Adrenal gland (tissue), 12 donors: ENCODE results near the gene LAMC2. TPM values are rescaled to one million over a fixed set of nuclear protein-coding genes. Genes with fewer than 3 reads are reported as not detected.

Source experiments
- DNase-seq, 7 donors: peaks; one replicate each; pipeline ENCODE4 v3.0.0-alpha.2; 2019 to 2020
- H3K27ac ChIP-seq, 5 donors: fragments of 200-600 bp; sonication (generic) in 4 of 5; 1 replicate in 3 of 5; 2 replicates in 2 of 5; pipeline versions ENCODE4 v1.5.1 to v1.8.0; 2016 to 2020; ENCODE audit warnings: mild to moderate bottlenecking in 1 of 5
- H3K27me3 ChIP-seq: fragments of 200-600 bp; 2 replicates; pipeline ENCODE4 v1.8.0; 2021
- H3K36me3 ChIP-seq, 2 donors: fragments of 200-600 bp; replicated peaks in 1 of 2; 1 replicate in 1 of 2; 2 replicates in 1 of 2; pipeline versions ENCODE4 v1.5.1 to v1.8.0; 2018 to 2022
- H3K4me1 ChIP-seq, 2 donors: fragments of 200-600 bp; replicated peaks in 1 of 2; 1 replicate in 1 of 2; 2 replicates in 1 of 2; pipeline versions ENCODE4 v1.5.1 to v1.8.0; 2018 to 2021
- H3K4me3 ChIP-seq, 4 donors: fragments of 200-600 bp; sonication (generic) in 3 of 4; one replicate each; pipeline ENCODE4 v1.5.1; 2016 to 2018
- H3K9me3 ChIP-seq, 3 donors: fragments of 200-600 bp; sonication (generic) in 1 of 3; replicated peaks in 1 of 3; 1 replicate in 2 of 3; 2 replicates in 1 of 3; pipeline versions ENCODE4 v1.5.1 to v1.8.0; 2016 to 2021
- CTCF ChIP-seq, 6 experiments: fragments of 450-650 bp in 4 of 6; fragments of 200-600 bp in 2 of 6; sonication (generic) in 1 of 6; IDR thresholded peaks; 1 replicate in 5 of 6; 2 replicates in 1 of 6; pipeline versions ENCODE4 v1.5.1 to v1.8.0; 2016 to 2021; ENCODE audit warnings: antibody characterized with exemption in 6 of 6, mild to moderate bottlenecking in 2 of 6, moderate library complexity in 1 of 6
- POLR2A ChIP-seq, 2 donors: fragments of 450-650 bp; IDR thresholded peaks; one replicate each; pipeline ENCODE4 v1.6.1; 2017; ENCODE audit warnings: antibody characterized with exemption in 2 of 2, mild to moderate bottlenecking in 2 of 2, moderate library complexity in 1 of 2
- WGBS, 4 donors: extraction: QIAGEN DNeasy Blood & Tissue Kit in 2 of 4; methylation state at CpG; one replicate each; pipeline versions ENCODE4 v1.1.5 to v1.1.7; 2013 to 2017; 5-methylcytosine and 5-hydroxymethylcytosine counted together
- intact Hi-C, 2 donors: fragments of 100-400 bp; cut with DNase I; formaldehyde crosslinking; loops; one replicate each; pipeline versions ENCODE4 v1.14.1 to v1.15.0; 2022 to 2023
- polyA plus RNA-seq, 3 donors: library from polyadenylated mRNA; stranded (reverse); fragments of 200-250 nt in 2 of 3; fragments of 350-450 nt in 1 of 3; fragmentation: Illumina TruSeq in 1 of 3; extraction: RNeasy Lipid Tissue Mini Kit (QIAGEN cat#74804) in 1 of 3; gene quantifications; one replicate each; pipeline ENCODE4 v1.2.3, GENCODE V29; 2013 to 2014
- total RNA-seq, 9 donors: library from RNA; depleted of rRNA in 4 of 9; stranded (reverse); fragments of >200 nt in 4 of 9; fragments of 120-200 nt in 1 of 9; fragmentation: NEBNext Ultra II Directional in 1 of 9; extraction: Animal tissue kit (Norgen Biotek cat#: 25700) in 1 of 9; gene quantifications; one replicate each; pipeline versions ENCODE4 v1.1.0 to v1.2.4, GENCODE V29; 2013 to 2023
- donor health status: healthy with polysubstance abuse.
- donor health status: Bipolar disorder and iron deficiency.
- donor health status: DM: yes; HTN: yes; CAD: no.
- donor health status: DM: no; HTN: no; CAD: no.
- donor health status: DM: no; HTN: no; CAD: no.
- donor health status: DM: yes; HTN: yes; CAD: no.

The LAMC2 gene
- total and polyA plus RNA-seq, 12 donors, result 0.04 to 1.4 (median 0.16) TPM; not detected in 1

GRCh38 chr1:183251959-183252450, 65.9 kb downstream of the LAMC2 start:
- Histone ChIP-seq H3K36me3 (no peaks in the 10 kb centered on the region), H3K4me1 (no peaks in the 10 kb centered on the region), H3K27ac (no peak overlapping the region), H3K4me3 (no peak overlapping the region), H3K9me3 (peaks cover 0 to 5% (median 0%) of the 10 kb centered on the region in 3 donors), H3K27me3 (no peaks in the 10 kb centered on the region)
- intact Hi-C loops, result no loop called here
- no peak for TF ChIP-seq POLR2A (IDR thresholded peaks at IDR 0.05)
- TF ChIP-seq CTCF (IDR thresholded peaks at IDR 0.05), result no peak
- 75 to 93% (median 91%) methylated on average over 8 of the region's 8 CpGs for WGBS, 4 donors
- DNase-seq, result no peak

GRCh38 chr1:183255073-183255472, 69.0 kb downstream of the LAMC2 start:
- no peak for TF ChIP-seq CTCF (IDR thresholded peaks at IDR 0.05)
- TF ChIP-seq POLR2A (IDR thresholded peaks at IDR 0.05), result no peak
- H3K27ac ChIP-seq, result no peak overlapping the region
- 51 to 91% (median 71%) methylated on average over 1 of the region's 1 CpG for WGBS, 4 donors
- H3K4me3 ChIP-seq, result no peak overlapping the region
- no peaks in the 10 kb centered on the region for H3K4me1 ChIP-seq
- H3K9me3 ChIP-seq, result peaks cover 0 to 5% (median 0%) of the 10 kb centered on the region in 3 donors
- no peak for DNase-seq
- intact Hi-C loops, result no loop called here
- H3K27me3 ChIP-seq, result no peaks in the 10 kb centered on the region
- H3K36me3 ChIP-seq, result no peaks in the 10 kb centered on the region

GRCh38 chr1:183259924-183260323, 73.9 kb downstream of the LAMC2 start:
- H3K27ac ChIP-seq, result no peak overlapping the region
- H3K9me3 ChIP-seq, result peaks cover 0 to 3% (median 0%) of the 10 kb centered on the region in 3 donors
- WGBS, 4 donors, result 74 to 85% (median 76%) methylated on average over 5 of the region's 5 CpGs
- H3K36me3 ChIP-seq, result no peaks in the 10 kb centered on the region
- no peak for DNase-seq
- intact Hi-C loops, result no loop called here
- peaks cover 4% of the 10 kb centered on the region for H3K27me3 ChIP-seq
- H3K4me3 ChIP-seq, result no peak overlapping the region
- no peaks in the 10 kb centered on the region for H3K4me1 ChIP-seq
- TF ChIP-seq CTCF (IDR thresholded peaks at IDR 0.05), result no peak
- no peak for TF ChIP-seq POLR2A (IDR thresholded peaks at IDR 0.05)

GRCh38 chr1:183262628-183263200, 76.7 kb downstream of the LAMC2 start:
- Histone ChIP-seq H3K27ac (no peak overlapping the region), H3K4me3 (no peak overlapping the region), H3K9me3 (no peaks in the 10 kb centered on the region), H3K27me3 (peaks cover 4% of the 10 kb centered on the region), H3K36me3 (no peaks in the 10 kb centered on the region), H3K4me1 (no peaks in the 10 kb centered on the region)
- intact Hi-C loops, result no loop called here
- TF ChIP-seq CTCF (IDR thresholded peaks at IDR 0.05) (no peak), POLR2A (IDR thresholded peaks at IDR 0.05) (no peak)
- 61 to 65% (median 63%) methylated on average over 5 of the region's 5 CpGs for WGBS, 4 donors
- no peak for DNase-seq
